Measurements from ENCODE around the gene RPL11. TPM values are rescaled to one million over a fixed set of nuclear protein-coding genes. Genes with fewer than 3 reads are reported as not detected.

The RPL11 gene
- total RNA-seq (2022; extraction: Qiagen RNA extraction; ENCODE audit: low read depth): 1,340 to 1,601 TPM (median 1,411 TPM) in 5 replicates

DNA sequence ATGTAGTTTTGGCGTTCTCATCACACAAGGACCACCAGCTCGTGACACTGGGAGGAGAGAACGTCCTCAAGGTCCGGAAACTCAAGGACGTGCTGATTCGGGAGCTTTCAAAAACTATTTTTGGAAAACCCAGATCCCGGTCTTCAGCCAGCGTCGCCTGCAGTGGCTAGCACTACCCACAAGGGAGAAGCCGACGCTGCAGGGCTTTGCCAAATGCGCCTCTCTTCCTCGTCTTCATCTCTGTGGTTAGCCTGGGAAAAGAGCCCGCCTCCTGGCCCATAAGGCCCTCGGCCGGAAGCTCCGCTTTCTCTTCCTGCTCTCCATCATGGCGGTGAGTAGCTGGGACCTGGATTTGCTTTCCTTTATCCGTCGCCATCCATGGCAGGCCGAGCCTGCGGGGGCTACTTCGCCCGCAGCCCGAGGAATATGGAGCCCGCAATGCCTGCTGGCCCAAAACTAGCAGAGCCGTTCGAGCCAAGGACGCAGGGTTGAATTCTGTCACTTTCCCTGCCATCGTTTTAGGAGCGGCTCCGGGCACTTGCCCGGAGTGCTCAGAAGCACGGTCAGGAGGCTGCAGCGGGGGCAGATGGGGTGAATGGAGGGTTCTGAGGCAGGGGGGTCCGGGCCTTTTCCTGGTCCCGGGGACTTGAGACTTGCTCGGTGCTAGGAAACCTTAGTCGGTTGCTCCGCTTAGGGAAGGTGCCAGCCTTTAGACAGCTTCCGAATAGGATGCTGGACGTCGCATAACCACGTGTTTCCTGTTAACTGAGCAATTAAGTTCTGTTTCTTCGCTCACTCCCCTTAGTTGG is at the start of gene RPL11:
Gene RPL11 (plus strand): TSS at position 308 of the 809 bp plus-strand sequence. CDS start 18 bp downstream, at position 326.

DNA sequence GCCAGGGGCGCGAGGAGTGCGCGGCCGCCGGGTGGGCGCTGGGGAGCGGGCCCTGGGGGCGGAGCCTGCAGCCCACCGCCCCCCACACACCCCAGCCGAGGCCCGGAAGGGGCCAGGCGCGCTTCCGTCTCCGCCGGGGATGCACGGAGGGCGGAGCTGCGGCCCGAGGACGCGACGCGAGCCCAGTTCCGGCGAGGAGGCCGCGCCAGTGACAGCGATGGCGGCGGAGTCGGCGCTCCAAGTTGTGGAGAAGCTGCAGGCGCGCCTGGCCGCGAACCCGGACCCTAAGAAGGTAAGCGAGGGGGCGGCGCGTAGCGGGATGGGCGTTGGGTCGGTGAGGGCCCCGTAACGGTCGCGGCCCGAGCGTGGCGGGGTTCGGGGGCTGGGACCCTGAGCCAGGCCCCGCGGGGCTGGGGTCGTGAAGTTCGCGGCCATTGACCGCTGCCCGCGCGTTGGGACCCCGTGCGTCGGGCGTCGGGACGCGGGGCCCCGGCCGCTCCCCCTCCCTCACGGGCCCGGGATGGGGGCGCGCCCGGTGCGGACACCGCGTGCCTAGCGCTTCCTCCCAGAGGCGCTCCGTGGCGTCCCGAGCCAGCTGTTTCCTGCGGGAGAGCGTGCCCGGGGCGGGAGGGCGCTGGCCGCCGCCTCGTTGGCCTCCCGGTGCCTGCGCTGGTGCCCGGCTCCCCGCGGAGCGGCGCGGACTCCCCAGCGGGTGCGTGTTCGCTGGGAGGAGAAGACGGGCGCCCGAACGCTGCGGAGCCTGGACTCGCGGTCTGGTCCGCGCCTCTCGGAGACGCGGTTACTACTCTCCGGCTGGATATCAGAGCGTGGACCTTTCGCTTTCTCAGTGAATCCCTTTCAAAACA is 51.9 kb downstream of the RPL11 start, which contains the start of gene ELOA:
Gene ELOA (plus strand): TSS at position 185 of the 866 bp plus-strand sequence. CDS start 33 bp downstream, at position 218.

Other genes starting within 250 kb of the RPL11 start
- gene ASAP3, start 207.6 kb upstream of the RPL11 start, total RNA-seq (2022; extraction: Qiagen RNA extraction; ENCODE audit: low read depth): 3.6 to 4.2 TPM (median 4.0 TPM) in 5 replicates
- gene E2F2, start 160.6 kb upstream of the RPL11 start, total RNA-seq (2022; extraction: Qiagen RNA extraction; ENCODE audit: low read depth): 2.8 to 3.4 TPM (median 2.9 TPM) in 5 replicates
- gene ID3, start 132.3 kb upstream of the RPL11 start, total RNA-seq (2022; extraction: Qiagen RNA extraction; ENCODE audit: low read depth): 250 to 414 TPM (median 352 TPM) in 5 replicates
- 25.9 to 33.7 TPM (median 26.9 TPM) in 5 replicates for gene ELOA, start 51.7 kb downstream of the RPL11 start, total RNA-seq (2022; extraction: Qiagen RNA extraction; ENCODE audit: low read depth)
- gene PITHD1, start 86.6 kb downstream of the RPL11 start, total RNA-seq (2022; extraction: Qiagen RNA extraction; ENCODE audit: low read depth): 31.0 to 42.0 TPM (median 38.2 TPM) in 5 replicates
- gene LYPLA2, start 99.3 kb downstream of the RPL11 start, total RNA-seq (2022; extraction: Qiagen RNA extraction; ENCODE audit: low read depth): 53.7 to 62.8 TPM (median 57.9 TPM) in 5 replicates
- gene GALE, start 108.9 kb downstream of the RPL11 start, total RNA-seq (2022; extraction: Qiagen RNA extraction; ENCODE audit: low read depth): 68.2 to 85.6 TPM (median 72.5 TPM) in 5 replicates
- 10.7 to 14.7 TPM (median 13.0 TPM) in 5 replicates for gene HMGCL, start 133.6 kb downstream of the RPL11 start, total RNA-seq (2022; extraction: Qiagen RNA extraction; ENCODE audit: low read depth)
- gene FUCA1, start 176.5 kb downstream of the RPL11 start, total RNA-seq (2022; extraction: Qiagen RNA extraction; ENCODE audit: low read depth): 6.7 to 11.3 TPM (median 9.7 TPM) in 5 replicates
- gene CNR2, start 221.6 kb downstream of the RPL11 start, total RNA-seq (2022; extraction: Qiagen RNA extraction; ENCODE audit: low read depth): not detected in 5 replicates

Data from A549 treated with RU486 at 1 μM for 4 hours (cell line).